AG10803 (cell line): Measurements from ENCODE around the gene DDIT4.
"Not testable (repeated sequence)": the region's sequence is repeated elsewhere in the genome, so short reads cannot be mapped to it uniquely, and the experiment has no call there.

Experiments
- DNase-seq: peaks from one replicate; pipeline ENCODE4 v3.0.0; 2010; ENCODE audit warnings: low read depth
- H3K4me3 ChIP-seq: 2 replicates; pipeline ENCODE4 v1.5.1; 2011; ENCODE audit warnings: mild to moderate bottlenecking, low read length, control low read depth
- CTCF ChIP-seq: conservative IDR thresholded peaks from 2 replicates; pipeline ENCODE4 v1.5.1; 2011; ENCODE audit warnings: mild to moderate bottlenecking, low read length, control low read depth, inconsistent platforms

Gene DDIT4

GRCh38 chr10:72264536-72264935, 9.2 kb upstream of the DDIT4 start:
- TF ChIP-seq CTCF: no peak
- no peak for DNase-seq
- H3K4me3 ChIP-seq: no peak overlapping the region

DNA sequence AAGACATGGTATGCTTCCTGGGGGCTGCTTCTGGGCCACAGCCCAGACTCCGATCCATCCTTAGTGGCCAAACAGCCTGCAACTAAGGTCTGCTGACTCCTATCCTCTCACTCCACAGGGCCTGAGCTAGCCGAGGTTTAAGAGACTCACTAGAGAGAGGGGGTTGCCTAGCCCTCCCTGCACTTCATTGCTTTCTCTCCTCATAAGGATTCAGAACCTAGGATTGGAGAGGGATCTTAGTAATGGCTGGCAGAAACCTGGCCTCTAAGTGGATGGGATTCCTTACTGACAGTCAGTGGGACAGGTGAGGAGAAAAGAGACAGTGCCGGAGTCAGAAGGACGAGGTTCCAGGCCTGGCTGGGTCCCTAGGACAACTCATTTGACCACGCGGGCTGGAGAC, 8.2 kb upstream of the DDIT4 start:
- no peak for TF ChIP-seq CTCF

GRCh38 chr10:72265990-72266865, 7.5 kb upstream of the DDIT4 start:
- H3K4me3 ChIP-seq: no peak overlapping the region
- no peak for TF ChIP-seq CTCF
- DNase-seq: no peak

More for the DNA sequence above, 8.2 kb upstream of the DDIT4 start:
- no peak overlapping the region for H3K4me3 ChIP-seq
- DNase-seq: no peak

DNA sequence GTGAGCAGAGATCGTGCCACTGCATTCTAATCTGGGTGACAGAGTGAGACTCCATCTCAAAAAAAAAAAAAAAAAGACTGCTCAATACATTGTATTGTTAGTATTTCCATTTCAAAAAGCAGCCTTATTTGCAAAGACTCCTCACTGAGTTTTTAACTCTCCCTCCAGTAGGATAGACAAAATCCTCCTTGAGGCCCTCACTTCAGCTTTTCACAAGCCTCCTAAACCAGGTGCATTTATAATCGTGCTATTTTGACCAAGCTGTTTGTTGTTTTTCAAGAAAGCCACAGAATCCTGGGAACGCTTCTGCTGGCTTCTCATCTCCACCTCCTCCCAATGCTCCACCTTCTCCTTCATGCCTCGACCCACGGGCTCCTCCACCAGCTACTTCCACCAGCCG, 6.3 kb upstream of the DDIT4 start:
- TF ChIP-seq CTCF: no peak
- H3K4me3 ChIP-seq: no peak overlapping the region
- DNase-seq: no peak

GRCh38 chr10:72267819-72268399, 5.8 kb upstream of the DDIT4 start:
- TF ChIP-seq CTCF: no peak
- no peak overlapping the region for H3K4me3 ChIP-seq
- DNase-seq: no peak

DNA sequence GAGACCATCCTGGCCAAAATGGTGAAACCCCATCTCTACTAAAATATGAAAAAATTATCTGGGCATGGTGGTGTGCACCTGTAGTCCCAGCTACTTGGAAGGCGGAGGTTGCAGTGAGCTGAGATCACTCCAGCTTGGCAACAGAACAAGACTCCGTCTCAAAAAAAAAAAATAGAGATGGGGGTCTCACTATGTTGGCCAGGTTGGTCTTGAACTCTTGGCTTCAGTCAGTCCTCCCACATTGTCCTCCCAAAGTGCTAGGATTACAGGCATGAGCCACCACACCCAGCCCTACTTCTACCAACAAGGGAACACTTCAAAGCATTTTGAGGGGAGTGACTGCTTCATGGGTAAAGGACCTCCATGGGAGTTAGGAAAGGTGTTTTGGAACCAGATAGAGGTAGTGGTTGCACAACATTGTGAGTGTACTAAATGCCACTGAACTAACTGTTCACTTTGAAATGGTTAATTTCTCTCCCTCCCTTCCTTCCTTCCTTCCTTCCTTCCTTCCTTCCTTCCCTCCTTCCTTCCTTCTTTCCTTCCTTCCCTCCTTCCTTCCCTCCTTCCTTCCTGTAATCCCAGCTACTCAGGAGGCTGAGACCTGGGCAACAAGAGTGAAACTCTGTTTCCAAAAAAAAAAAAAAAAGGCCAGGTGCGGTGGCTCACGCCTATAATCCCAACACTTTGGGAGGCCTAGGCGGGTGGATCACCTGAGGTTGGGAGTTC, 5.1 kb upstream of the DDIT4 start:
- DNase-seq, H3K4me3 ChIP-seq: not testable (repeated sequence)

DNA sequence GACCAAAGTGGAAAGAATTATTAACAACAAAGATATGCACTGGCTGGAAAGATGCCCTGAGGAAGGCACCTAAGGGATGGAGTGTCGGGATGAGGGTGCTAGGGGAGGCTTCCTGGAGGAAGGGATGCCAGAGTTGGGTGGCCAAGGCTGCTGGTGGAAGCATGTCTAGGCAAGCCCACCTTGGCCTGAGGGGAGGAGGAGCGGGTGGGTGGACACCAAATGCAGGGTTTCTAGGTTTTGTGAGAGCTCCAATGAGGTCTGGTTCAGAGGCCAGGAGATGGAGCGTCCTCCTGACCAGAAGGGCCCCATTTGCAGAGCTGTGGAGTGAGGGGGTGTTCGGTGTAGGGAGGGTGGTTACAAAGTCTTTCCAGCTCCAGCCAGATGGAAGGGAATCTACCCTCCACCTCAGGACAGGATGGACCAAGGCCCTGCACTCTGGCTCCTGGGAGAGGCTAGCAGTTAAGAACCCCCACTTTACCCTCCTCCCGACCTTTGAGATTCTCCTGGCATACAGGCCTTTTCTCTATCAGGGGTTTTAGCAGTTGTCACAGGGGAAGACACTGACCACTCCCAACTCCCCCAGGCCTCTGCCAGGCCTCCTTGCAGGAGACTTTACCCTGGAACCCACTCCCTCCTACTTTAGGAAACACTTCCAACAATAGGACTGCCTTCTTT, 3.0 kb upstream of the DDIT4 start:
- no peak for TF ChIP-seq CTCF
- no peak overlapping the region for H3K4me3 ChIP-seq
- no peak for DNase-seq
